Nephron (organoid): Measurements from ENCODE around the gene RHEB.
A peak's percentile ranks its signal among the peaks of the same experiment; 100 is the strongest.

Experiments used
- H3K27ac Mint-ChIP-seq, 3 experiments: 2 replicates each; pipeline ENCODE4 v1.8.0; 2020; ENCODE audit warnings: mixed read lengths in 3 of 3, mild to moderate bottlenecking in 2 of 3, moderate library complexity in 1 of 3
- H3K27me3 Mint-ChIP-seq: 2 replicates; pipeline ENCODE4 v1.8.0; 2021; ENCODE audit warnings: low read depth, mild to moderate bottlenecking, moderate library complexity, mixed read lengths
- H3K36me3 Mint-ChIP-seq: 2 replicates; pipeline ENCODE4 v1.8.0; 2020; ENCODE audit warnings: low read depth, mixed read lengths
- H3K4me1 Mint-ChIP-seq: 2 replicates; pipeline ENCODE4 v1.8.0; 2020; ENCODE audit warnings: mixed read lengths
- H3K4me3 Mint-ChIP-seq, 3 experiments: 2 replicates each; pipeline ENCODE4 v1.8.0; 2020; ENCODE audit warnings: mild to moderate bottlenecking in 3 of 3, mixed read lengths in 3 of 3, moderate library complexity in 2 of 3
- H3K9me3 Mint-ChIP-seq: 2 replicates; pipeline ENCODE4 v1.8.0; 2020; ENCODE audit warnings: mixed read lengths
- CTCF ChIP-seq, 3 experiments: fragments of 200-600 bp; sonication (generic); IDR thresholded peaks; one replicate each; pipeline ENCODE4 v1.5.0; 2021; ENCODE audit warnings: antibody characterized with exemption in 3 of 3; ENCODE audit not compliant: unreplicated experiment in 3 of 3

RHEB gene

GRCh38 chr7:151420144-151420543 lies 99.6 kb downstream of the RHEB start:
- TF ChIP-seq CTCF (IDR thresholded peaks at IDR 0.05; ENCODE audit: unreplicated experiment in 3 of 3): no peak
- H3K36me3 Mint-ChIP-seq: peaks cover 28% of the 10 kb centered on the region
- H3K27ac Mint-ChIP-seq: no peak overlapping the region
- H3K4me1 Mint-ChIP-seq: peaks cover 14% of the 10 kb centered on the region
- H3K9me3 Mint-ChIP-seq: peaks cover 39% of the 10 kb centered on the region
- H3K27me3 Mint-ChIP-seq: peaks cover 9% of the 10 kb centered on the region
- H3K4me3 Mint-ChIP-seq: no peak overlapping the region

GRCh38 chr7:151416941-151417315 lies 102.8 kb downstream of the RHEB start:
- H3K9me3 Mint-ChIP-seq: peaks cover 27% of the 10 kb centered on the region
- no peak for TF ChIP-seq CTCF (IDR thresholded peaks at IDR 0.05; ENCODE audit: unreplicated experiment in 3 of 3)
- peaks cover 17% of the 10 kb centered on the region for H3K27me3 Mint-ChIP-seq
- peak overlapping the region; percentile 66 to 93 (median 73) for H3K27ac Mint-ChIP-seq
- peaks cover 14% of the 10 kb centered on the region for H3K4me1 Mint-ChIP-seq
- peaks cover 22% of the 10 kb centered on the region for H3K36me3 Mint-ChIP-seq
- no peak overlapping the region for H3K4me3 Mint-ChIP-seq

GRCh38 chr7:151416112-151416940 lies 103.4 kb downstream of the RHEB start:
- peaks cover 14% of the 10 kb centered on the region for H3K4me1 Mint-ChIP-seq
- H3K9me3 Mint-ChIP-seq: peaks cover 21% of the 10 kb centered on the region
- H3K36me3 Mint-ChIP-seq: peaks cover 18% of the 10 kb centered on the region
- peaks cover 24% of the 10 kb centered on the region for H3K27me3 Mint-ChIP-seq
- peak overlapping the region; percentile 66 to 93 (median 73) for H3K27ac Mint-ChIP-seq
- no peak overlapping the region for H3K4me3 Mint-ChIP-seq
- no peak for TF ChIP-seq CTCF (IDR thresholded peaks at IDR 0.05; ENCODE audit: unreplicated experiment in 3 of 3)
